PC-9 (cell line): ENCODE measurements around the gene ADAMTS6. TPM values are rescaled to one million over a fixed set of nuclear protein-coding genes. Genes with fewer than 3 reads are reported as not detected.

Source experiments
- BruUV-seq: library from RNA; stranded (reverse); fragments of 400-500 nt; replicated peaks from 2 replicates; lab custom pipeline; 2021; lab: Mats Ljungman, UMichigan
- CTCF ChIA-PET: fragments of 300-600 bp; sonication (Branson Sonifier 250); formaldehyde crosslinking; loops from one replicate; lab custom pipeline; 2022; ENCODE audit warnings: antibody characterized with exemption; lab: Charles Lee
- POLR2A ChIA-PET: fragments of 300-600 bp; sonication (Branson Sonifier 250); formaldehyde crosslinking; loops from one replicate; lab custom pipeline; 2022; ENCODE audit warnings: antibody characterized with exemption; ENCODE audit not compliant: unreplicated experiment; lab: Charles Lee
- DNase-seq, 2 experiments: peaks; one replicate each; pipeline versions ENCODE4 v3.0.0 to v3.0.0-alpha.2; 2015 to 2022; ENCODE audit warnings: mixed read lengths in 1 of 2
- H2AFZ ChIP-seq: fragments of 200-600 bp; sonication (generic); 2 replicates; pipeline ENCODE4 v1.8.1; 2017; ENCODE audit warnings: antibody characterized with exemption
- H3F3A ChIP-seq: fragments of 200-600 bp; sonication (generic); 2 replicates; pipeline ENCODE4 v1.8.1; 2017; ENCODE audit warnings: antibody characterized with exemption, mild to moderate bottlenecking, low read depth; ENCODE audit not compliant: insufficient read depth
- H3K27ac ChIP-seq: fragments of 200-600 bp; sonication (generic); 2 replicates; pipeline ENCODE4 v1.6.1; 2016; ENCODE audit warnings: mixed run types
- H3K27me3 ChIP-seq: fragments of 200-600 bp; sonication (generic); 2 replicates; pipeline ENCODE4 v1.6.1; 2016; ENCODE audit warnings: low read depth, mixed run types; ENCODE audit not compliant: insufficient read depth
- H3K36me3 ChIP-seq: fragments of 200-600 bp; sonication (generic); 2 replicates; pipeline ENCODE4 v1.6.1; 2016; ENCODE audit warnings: low read depth, mixed run types
- H3K4me1 ChIP-seq: fragments of 200-600 bp; sonication (generic); replicated peaks from 2 replicates; pipeline ENCODE4 v1.6.1; 2016; ENCODE audit warnings: mixed run types; ENCODE audit not compliant: insufficient read depth
- H3K4me2 ChIP-seq: fragments of 200-600 bp; sonication (generic); 2 replicates; pipeline ENCODE4 v1.6.1; 2017; ENCODE audit warnings: mixed run types
- H3K4me3 ChIP-seq: fragments of 200-600 bp; sonication (generic); 2 replicates; pipeline ENCODE4 v1.6.1; 2016; ENCODE audit warnings: mixed run types
- H3K79me2 ChIP-seq: fragments of 200-600 bp; sonication (generic); 2 replicates; pipeline ENCODE4 v1.6.1; 2017; ENCODE audit warnings: low read depth, mixed run types
- H3K9me2 ChIP-seq: fragments of 200-600 bp; sonication (generic); 2 replicates; pipeline ENCODE4 v1.8.1; 2017; ENCODE audit warnings: mild to moderate bottlenecking; ENCODE audit not compliant: insufficient read depth
- H3K9me3 ChIP-seq: fragments of 200-600 bp; sonication (generic); 2 replicates; pipeline ENCODE4 v1.8.1; 2016; ENCODE audit warnings: low read depth; ENCODE audit not compliant: insufficient read depth
- H4K20me1 ChIP-seq: fragments of 200-600 bp; sonication (generic); 2 replicates; pipeline ENCODE4 v1.8.1; 2017; ENCODE audit not compliant: insufficient read depth
- CTCF ChIP-seq: fragments of 200-600 bp; sonication (generic); conservative IDR thresholded peaks from 2 replicates; pipeline ENCODE4 v1.6.1; 2017; ENCODE audit warnings: mixed run types, antibody characterized with exemption, mild to moderate bottlenecking, moderate library complexity
- EZH2 ChIP-seq: fragments of 200-600 bp; sonication (generic); IDR thresholded peaks from 2 replicates; pipeline ENCODE4 v1.8.0; 2017; ENCODE audit warnings: antibody characterized with exemption, low read depth
- intact Hi-C: fragments of 100-400 bp; cut with micrococcal nuclease; formaldehyde crosslinking; loops from one replicate; pipeline ENCODE4 v1.10.0; 2022; ENCODE audit not compliant: unreplicated experiment
- total RNA-seq: library from RNA; stranded (reverse); gene quantifications from 2 replicates; pipeline ENCODE4 v1.2.3, GENCODE V29; 2021

ADAMTS6 gene
- total RNA-seq, 1 experiment from 2014 or later: 1.4 TPM

GRCh38 chr5:65395526-65396155 lies 86.1 kb downstream of the ADAMTS6 start:
- Histone ChIP-seq H3K9me3 (no peaks in the 10 kb centered on the region), H3K4me1 (no peaks in the 10 kb centered on the region), H3K4me3 (no peak overlapping the region), H3F3A (no peaks in the 10 kb centered on the region), H2AFZ (no peak overlapping the region), H3K36me3 (no peaks in the 10 kb centered on the region), H3K4me2 (no peak overlapping the region), H3K79me2 (no peaks in the 10 kb centered on the region), H4K20me1 (no peaks in the 10 kb centered on the region), H3K9me2 (no peaks in the 10 kb centered on the region), H3K27me3 (no peaks in the 10 kb centered on the region), H3K27ac (no peak overlapping the region)
- TF ChIP-seq CTCF (no peak), EZH2 (no peak)
- intact Hi-C loops: no loop called here
- CTCF ChIA-PET: no interaction called here
- POLR2A ChIA-PET: no interaction called here
- DNase-seq: no peak
- BruUV-seq: no TSS peak

GRCh38 chr5:65394087-65394486 lies 87.6 kb downstream of the ADAMTS6 start:
- Histone ChIP-seq H3K27me3 (no peaks in the 10 kb centered on the region), H4K20me1 (no peaks in the 10 kb centered on the region), H3K9me2 (no peaks in the 10 kb centered on the region), H3K9me3 (no peaks in the 10 kb centered on the region), H3F3A (no peaks in the 10 kb centered on the region), H3K4me2 (no peak overlapping the region), H3K4me1 (no peaks in the 10 kb centered on the region), H3K27ac (no peak overlapping the region), H3K79me2 (no peaks in the 10 kb centered on the region), H2AFZ (no peak overlapping the region), H3K4me3 (no peak overlapping the region), H3K36me3 (no peaks in the 10 kb centered on the region)
- ChIA-PET CTCF (no interaction called here), POLR2A (no interaction called here)
- DNase-seq: no peak
- intact Hi-C loops: no loop called here
- BruUV-seq: no TSS peak
- TF ChIP-seq EZH2: no peak
- no peak for TF ChIP-seq CTCF

- TF ChIP-seq CTCF (no peak), EZH2 (no peak)
- POLR2A ChIA-PET: no interaction called here
- no peaks in the 10 kb centered on the region for H3K27me3 ChIP-seq
- H3K9me3 ChIP-seq: no peaks in the 10 kb centered on the region
- no peaks in the 10 kb centered on the region for H3K36me3 ChIP-seq
- no peak overlapping the region for H3K4me2 ChIP-seq
- H3K27ac ChIP-seq: no peak overlapping the region
- DNase-seq: no peak
- intact Hi-C loops: no loop called here
- H3K4me1 ChIP-seq: no peaks in the 10 kb centered on the region
- CTCF ChIA-PET: no interaction called here
- no peak overlapping the region for H3K4me3 ChIP-seq
- H2AFZ ChIP-seq: no peak overlapping the region
- no peaks in the 10 kb centered on the region for H3F3A ChIP-seq
- H4K20me1 ChIP-seq: no peaks in the 10 kb centered on the region
- no peaks in the 10 kb centered on the region for H3K9me2 ChIP-seq
- BruUV-seq: no TSS peak
- no peaks in the 10 kb centered on the region for H3K79me2 ChIP-seq
These were observed 90.1 kb downstream of the ADAMTS6 start for GRCh38 chr5:65391591-65391990.
